Measurements from ENCODE around the gene CDK18.

DNA sequence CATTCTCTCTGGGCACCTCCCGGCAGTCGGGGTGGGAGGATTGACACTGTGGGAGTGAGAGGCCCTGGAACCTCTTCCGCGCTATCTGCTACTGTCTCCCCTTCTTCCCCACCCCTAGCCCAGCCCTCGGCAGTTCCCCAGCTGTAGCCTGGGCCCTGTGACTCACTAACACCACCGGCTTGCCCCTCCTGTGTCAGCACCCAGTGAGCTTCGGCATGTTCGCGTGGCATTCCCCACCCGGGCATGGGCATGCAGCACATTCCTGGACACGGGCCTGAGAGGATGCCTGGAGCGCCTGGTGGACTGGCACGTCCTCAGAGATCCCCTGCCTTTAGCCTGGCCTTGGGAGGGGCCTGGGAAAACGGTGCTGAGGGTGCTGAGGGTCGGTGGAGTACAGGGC lies 1.3 kb downstream of the CDK18 start:
- TF ChIP-seq, protein P1, sequence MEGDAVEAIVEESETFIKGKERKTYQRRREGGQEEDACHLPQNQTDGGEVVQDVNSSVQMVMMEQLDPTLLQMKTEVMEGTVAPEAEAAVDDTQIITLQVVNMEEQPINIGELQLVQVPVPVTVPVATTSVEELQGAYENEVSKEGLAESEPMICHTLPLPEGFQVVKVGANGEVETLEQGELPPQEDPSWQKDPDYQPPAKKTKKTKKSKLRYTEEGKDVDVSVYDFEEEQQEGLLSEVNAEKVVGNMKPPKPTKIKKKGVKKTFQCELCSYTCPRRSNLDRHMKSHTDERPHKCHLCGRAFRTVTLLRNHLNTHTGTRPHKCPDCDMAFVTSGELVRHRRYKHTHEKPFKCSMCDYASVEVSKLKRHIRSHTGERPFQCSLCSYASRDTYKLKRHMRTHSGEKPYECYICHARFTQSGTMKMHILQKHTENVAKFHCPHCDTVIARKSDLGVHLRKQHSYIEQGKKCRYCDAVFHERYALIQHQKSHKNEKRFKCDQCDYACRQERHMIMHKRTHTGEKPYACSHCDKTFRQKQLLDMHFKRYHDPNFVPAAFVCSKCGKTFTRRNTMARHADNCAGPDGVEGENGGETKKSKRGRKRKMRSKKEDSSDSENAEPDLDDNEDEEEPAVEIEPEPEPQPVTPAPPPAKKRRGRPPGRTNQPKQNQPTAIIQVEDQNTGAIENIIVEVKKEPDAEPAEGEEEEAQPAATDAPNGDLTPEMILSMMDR (conservative IDR thresholded peaks at IDR 0.05 in 1 of 2, IDR thresholded peaks at IDR 0.05 in 1 of 2; ENCODE audit: extremely low read depth in 1 of 2, insufficient read depth in 1 of 2, low read depth in 1 of 2, low read length in 2 of 2): no peak
- TF ChIP-seq EZH2 (IDR thresholded peaks at IDR 0.05; ENCODE audit: borderline replicate concordance, low read length): no peak

Data from mammary epithelial cell (primary cell).